MCF 10A (cell line): ENCODE measurements around the gene DYNLT1. TPM values are rescaled to one million over a fixed set of nuclear protein-coding genes. Genes with fewer than 3 reads are reported as not detected.

ENCODE experiments used
- BruUV-seq: library from RNA; stranded (reverse); fragments of 400-500 nt; replicated peaks from 2 replicates; lab custom pipeline; 2021; lab: Mats Ljungman, UMichigan
- CTCF ChIA-PET: fragments of 300-600 bp; sonication (Branson Sonifier 250); formaldehyde crosslinking; extraction: SDS; loops from one replicate; lab custom pipeline; 2021; ENCODE audit warnings: antibody characterized with exemption, inconsistent platforms; lab: Yijun Ruan, JAX
- POLR2A ChIA-PET: fragments of 300-600, 350-650 bp; sonication (Branson Sonifier 250); formaldehyde crosslinking; extraction: SDS; loops from one replicate; lab custom pipeline; 2020; ENCODE audit warnings: antibody characterized with exemption, inconsistent platforms; lab: Yijun Ruan, JAX
- DNase-seq: peaks from one replicate; pipeline ENCODE4 v3.0.0-alpha.2; 2018; ENCODE audit not compliant: unreplicated experiment
- H3K27ac Mint-ChIP-seq: one replicate; pipeline ENCODE4 v1.8.0; 2022; ENCODE audit warnings: mild to moderate bottlenecking, low read depth, mixed read lengths; ENCODE audit not compliant: unreplicated experiment
- H3K27me3 Mint-ChIP-seq: one replicate; pipeline ENCODE4 v1.8.0; 2022; ENCODE audit warnings: mixed read lengths; ENCODE audit not compliant: insufficient read depth, unreplicated experiment
- H3K36me3 Mint-ChIP-seq: one replicate; pipeline ENCODE4 v1.8.0; 2022; ENCODE audit warnings: mild to moderate bottlenecking, moderate library complexity, mixed read lengths; ENCODE audit not compliant: insufficient read depth, unreplicated experiment
- H3K4me1 Mint-ChIP-seq: one replicate; pipeline ENCODE4 v1.8.0; 2022; ENCODE audit warnings: mixed read lengths; ENCODE audit not compliant: insufficient read depth, unreplicated experiment
- H3K4me3 Mint-ChIP-seq: one replicate; pipeline ENCODE4 v1.8.0; 2022; ENCODE audit warnings: mild to moderate bottlenecking, moderate library complexity, mixed read lengths; ENCODE audit not compliant: unreplicated experiment
- H3K9me3 Mint-ChIP-seq: one replicate; pipeline ENCODE4 v1.8.0; 2022; ENCODE audit warnings: mixed read lengths; ENCODE audit not compliant: unreplicated experiment
- intact Hi-C: fragments of 100-400 bp; cut with micrococcal nuclease; formaldehyde crosslinking; loops from 2 replicates; pipeline ENCODE4 v1.14.1; 2022
- total RNA-seq: library from RNA; stranded (reverse); gene quantifications from 2 replicates; pipeline ENCODE4 v1.2.3, GENCODE V29; 2022
- TF ChIP-seq, protein P1 (sequence below): fragments of 200-600 bp; IDR thresholded peaks from one replicate; pipeline ENCODE4 v1.8.0; 2022; ENCODE audit warnings: antibody characterized with exemption, mild to moderate bottlenecking; ENCODE audit not compliant: unreplicated experiment

DYNLT1 gene
- total RNA-seq, 1 experiment from 2014 or later: 122 TPM

DNA sequence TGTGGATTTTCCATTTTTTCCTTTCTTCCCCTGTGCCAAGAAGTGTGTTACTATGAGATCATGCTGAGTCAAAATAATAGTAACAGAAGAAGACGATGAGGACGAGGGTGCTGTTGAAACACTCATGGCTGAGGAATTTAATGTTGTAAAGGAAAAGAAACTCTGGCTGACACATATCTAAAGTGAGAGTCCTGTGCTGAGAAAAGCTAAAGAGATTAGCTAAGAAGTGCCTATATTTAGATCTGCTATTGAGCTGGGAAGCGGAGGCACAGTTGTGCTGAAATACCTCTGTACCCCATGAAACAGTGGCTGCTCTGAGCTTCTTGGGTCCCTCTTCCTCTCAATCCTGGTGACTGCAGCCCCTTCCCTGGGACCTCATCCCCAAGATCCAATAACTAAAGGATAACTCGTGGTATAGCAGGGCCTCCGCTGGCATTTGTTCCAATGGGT, 4.2 kb upstream of the DYNLT1 start:
- Mint-ChIP-seq H3K9me3 (no peaks in the 10 kb centered on the region), H3K36me3 (peaks cover 6% of the 10 kb centered on the region), H3K4me1 (peaks cover 30% of the 10 kb centered on the region), H3K27me3 (no peaks in the 10 kb centered on the region), H3K27ac (peak overlapping the region; percentile 12), H3K4me3 (no peak overlapping the region)
- intact Hi-C loops: no loop called here
- DNase-seq: peak; percentile 70
- ChIA-PET CTCF (interaction anchor here (0.9 to 1.8 kb wide), 3 partner anchors 11 to 434 kb away, joined by 3 to 8 read pairs (median 6); no protein-coding TSS in a partner anchor), POLR2A (interaction anchor here (0.8 to 1.5 kb wide), 2 partner anchors 10 to 20 kb away, joined by 3 to 4 read pairs; no protein-coding TSS in a partner anchor)
- BruUV-seq: no TSS peak
- TF ChIP-seq, protein P1, sequence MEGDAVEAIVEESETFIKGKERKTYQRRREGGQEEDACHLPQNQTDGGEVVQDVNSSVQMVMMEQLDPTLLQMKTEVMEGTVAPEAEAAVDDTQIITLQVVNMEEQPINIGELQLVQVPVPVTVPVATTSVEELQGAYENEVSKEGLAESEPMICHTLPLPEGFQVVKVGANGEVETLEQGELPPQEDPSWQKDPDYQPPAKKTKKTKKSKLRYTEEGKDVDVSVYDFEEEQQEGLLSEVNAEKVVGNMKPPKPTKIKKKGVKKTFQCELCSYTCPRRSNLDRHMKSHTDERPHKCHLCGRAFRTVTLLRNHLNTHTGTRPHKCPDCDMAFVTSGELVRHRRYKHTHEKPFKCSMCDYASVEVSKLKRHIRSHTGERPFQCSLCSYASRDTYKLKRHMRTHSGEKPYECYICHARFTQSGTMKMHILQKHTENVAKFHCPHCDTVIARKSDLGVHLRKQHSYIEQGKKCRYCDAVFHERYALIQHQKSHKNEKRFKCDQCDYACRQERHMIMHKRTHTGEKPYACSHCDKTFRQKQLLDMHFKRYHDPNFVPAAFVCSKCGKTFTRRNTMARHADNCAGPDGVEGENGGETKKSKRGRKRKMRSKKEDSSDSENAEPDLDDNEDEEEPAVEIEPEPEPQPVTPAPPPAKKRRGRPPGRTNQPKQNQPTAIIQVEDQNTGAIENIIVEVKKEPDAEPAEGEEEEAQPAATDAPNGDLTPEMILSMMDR: no peak

DNA sequence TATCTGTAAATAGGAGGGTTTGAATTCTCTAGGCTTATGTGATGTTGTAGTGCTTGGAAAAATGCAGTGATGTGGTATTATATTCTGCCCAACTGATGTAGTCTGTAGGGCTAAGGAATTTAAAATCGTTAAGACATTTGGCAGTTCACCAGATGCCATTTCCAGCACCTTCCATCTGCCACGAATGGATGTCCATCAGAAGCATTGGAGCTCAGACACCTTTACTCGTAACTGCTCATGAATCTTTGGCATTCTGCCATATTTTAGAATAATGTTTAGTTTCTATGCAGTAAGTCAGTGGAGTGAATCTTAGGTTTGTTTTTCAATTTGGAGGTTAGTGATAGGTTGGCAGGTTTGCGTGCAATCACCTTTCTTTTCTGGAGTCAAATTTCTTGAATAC, 3.0 kb upstream of the DYNLT1 start:
- CTCF ChIA-PET: interaction anchor here (0.6 to 4.5 kb wide), 4 partner anchors 16 to 56 kb away, joined by 3 to 36 read pairs (median 3); no protein-coding TSS in a partner anchor
- no peak for DNase-seq
- Mint-ChIP-seq H3K27ac (no peak overlapping the region), H3K4me1 (peaks cover 39% of the 10 kb centered on the region), H3K27me3 (no peaks in the 10 kb centered on the region), H3K4me3 (no peak overlapping the region), H3K36me3 (peaks cover 6% of the 10 kb centered on the region), H3K9me3 (no peaks in the 10 kb centered on the region)
- BruUV-seq: no TSS peak
- intact Hi-C loops: no loop called here
- TF ChIP-seq, protein P1: no peak
- POLR2A ChIA-PET: no interaction called here

DNA sequence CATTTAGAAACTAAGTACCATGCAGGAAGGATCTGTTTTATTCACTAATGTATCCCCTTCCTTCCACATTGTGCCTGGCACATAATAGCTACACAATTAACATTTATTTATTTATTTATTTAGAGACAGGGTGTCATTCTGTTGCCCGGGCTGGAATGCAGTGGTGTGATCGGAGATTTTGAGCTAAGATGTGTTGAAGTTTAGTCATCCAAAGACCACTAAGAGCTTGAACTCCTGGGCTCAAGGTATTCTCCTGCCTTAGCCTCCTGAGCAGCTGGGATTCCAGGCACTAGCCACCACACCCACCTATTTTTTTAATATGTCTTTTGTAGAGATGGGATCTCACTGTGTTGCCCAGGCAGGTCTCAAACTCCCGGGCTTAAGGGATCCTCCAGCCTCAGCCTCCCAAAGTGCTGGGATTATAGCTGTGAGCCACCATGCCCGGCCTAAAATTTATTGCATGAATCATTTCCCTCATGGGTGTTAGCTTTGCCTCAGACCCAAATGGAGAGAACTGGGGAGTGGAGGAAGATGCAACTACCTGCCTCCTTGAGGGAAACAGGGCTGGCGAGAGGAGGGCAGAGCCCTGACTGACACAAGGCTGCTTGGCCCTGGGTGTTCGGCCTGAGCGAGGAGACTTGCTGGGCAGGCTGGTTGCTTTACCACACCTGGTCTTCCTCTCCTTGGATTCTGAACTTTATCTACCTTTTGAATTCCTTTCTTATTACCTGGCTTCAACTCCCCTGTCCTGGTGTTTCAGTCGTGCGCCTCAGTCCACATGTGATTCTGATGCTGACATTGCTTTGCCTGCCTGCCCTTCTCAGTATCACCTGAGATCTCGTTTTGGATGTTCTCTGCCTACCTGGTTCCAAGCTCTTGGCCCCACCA, 1.7 kb upstream of the DYNLT1 start:
- peaks cover 47% of the 10 kb centered on the region for H3K4me1 Mint-ChIP-seq
- TF ChIP-seq, protein P1: no peak
- intact Hi-C loops: no loop called here
- CTCF ChIA-PET: interaction anchor here (0.5 to 4.5 kb wide), 9 partner anchors 18 to 450 kb away, joined by 3 to 36 read pairs (median 3); no protein-coding TSS in a partner anchor
- no peak for DNase-seq
- H3K27me3 Mint-ChIP-seq: no peaks in the 10 kb centered on the region
- peaks cover 10% of the 10 kb centered on the region for H3K36me3 Mint-ChIP-seq
- no TSS peak for BruUV-seq
- no peaks in the 10 kb centered on the region for H3K9me3 Mint-ChIP-seq
- POLR2A ChIA-PET: interaction anchor here (1.4 to 6.9 kb wide), 7 partner anchors 16 to 460 kb away, joined by 4 to 41 read pairs (median 8); partner anchors contain the start of gene RSPH3
- no peak overlapping the region for H3K4me3 Mint-ChIP-seq
- no peak overlapping the region for H3K27ac Mint-ChIP-seq
